ENCODE measurements around the gene RHBDL3.
A peak's percentile ranks its signal among the peaks of the same experiment; 100 is the strongest.
"Not testable (repeated sequence)": the region's sequence is repeated elsewhere in the genome, so short reads cannot be mapped to it uniquely, and the experiment has no call there.

RHBDL3 gene

DNA sequence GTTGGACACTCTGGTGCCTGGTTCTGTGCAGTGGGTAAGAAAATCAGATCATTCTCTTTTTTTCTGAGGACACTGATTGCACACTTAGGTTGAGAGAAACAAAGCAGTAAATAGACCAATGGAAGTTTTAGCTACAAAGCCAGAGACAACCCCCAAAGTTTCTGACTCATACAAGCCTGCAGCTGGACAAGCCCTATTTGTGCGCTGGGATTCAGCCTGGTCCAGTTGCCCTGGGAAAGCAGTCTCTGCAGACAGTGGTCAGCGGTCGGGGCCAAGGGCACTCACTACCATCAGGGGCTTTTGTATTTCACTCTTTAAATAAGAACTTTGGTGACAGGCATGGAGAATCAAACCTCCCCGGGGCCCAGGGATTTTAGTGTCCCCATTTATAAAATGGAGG is 6.0 kb upstream of the RHBDL3 start:
- no peak overlapping the region for H3K27ac Mint-ChIP-seq
- peaks cover 62% of the 10 kb centered on the region for H3K27me3 Mint-ChIP-seq (ENCODE audit: low read depth)

DNA sequence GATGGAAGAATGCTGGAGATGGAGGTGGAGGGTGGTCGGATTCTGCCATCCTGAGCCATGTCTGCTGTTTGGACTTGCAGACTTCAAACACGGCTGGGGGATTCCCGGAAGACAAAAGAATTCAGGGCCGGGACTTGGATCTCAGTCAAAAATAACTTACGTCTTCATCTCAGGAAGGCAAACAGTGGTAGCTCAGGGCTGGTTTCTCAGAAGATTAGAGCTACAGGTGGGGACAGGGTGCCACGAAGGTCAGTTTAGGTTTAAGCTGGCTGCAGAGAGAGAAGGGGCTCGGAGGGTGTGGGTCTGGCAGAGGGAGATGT is 4.3 kb upstream of the RHBDL3 start:
- no peak overlapping the region for H3K27ac Mint-ChIP-seq
- no peak overlapping the region for H3K4me3 Mint-ChIP-seq
- peaks cover 70% of the 10 kb centered on the region for H3K27me3 Mint-ChIP-seq (ENCODE audit: low read depth)
- peaks cover 6% of the 10 kb centered on the region for H3K4me1 Mint-ChIP-seq (ENCODE audit: low read depth)
- H3K9me3 Mint-ChIP-seq: no peaks in the 10 kb centered on the region
- no peaks in the 10 kb centered on the region for H3K36me3 Mint-ChIP-seq (ENCODE audit: low read depth)

More for the DNA sequence above, 6.0 kb upstream of the RHBDL3 start:
- Mint-ChIP-seq H3K9me3 (no peaks in the 10 kb centered on the region), H3K36me3 (ENCODE audit: low read depth) (no peaks in the 10 kb centered on the region), H3K4me3 (no peak overlapping the region), H3K4me1 (ENCODE audit: low read depth) (peaks cover under 1% of the 10 kb centered on the region)

DNA sequence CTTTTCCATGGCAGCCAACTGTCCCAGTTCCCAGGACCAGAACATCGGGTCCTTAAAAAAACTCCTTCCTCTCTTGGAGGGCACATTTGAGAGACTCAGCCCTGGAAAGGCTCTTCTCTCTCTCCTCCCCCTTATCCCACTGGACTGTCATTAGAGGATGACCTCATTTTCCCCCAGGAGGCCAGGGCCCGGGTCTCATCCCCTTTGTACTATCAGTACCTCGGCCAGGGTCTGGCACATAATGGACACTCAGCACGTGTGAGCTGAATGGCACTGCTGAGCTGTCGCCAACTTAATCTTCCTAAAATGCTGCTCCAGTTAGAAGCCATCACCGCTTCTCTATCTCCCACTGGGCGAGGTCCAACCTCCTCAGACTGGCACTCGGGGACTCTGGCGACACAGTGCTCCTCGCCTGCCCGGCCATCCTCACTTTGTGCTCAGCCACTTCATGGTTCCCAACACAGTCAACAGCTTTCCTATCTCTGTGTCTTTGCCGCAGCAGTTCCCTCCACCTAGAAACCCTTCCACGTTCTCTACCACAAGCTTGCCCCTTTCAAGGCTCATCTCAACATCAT is 3.6 kb upstream of the RHBDL3 start:
- Mint-ChIP-seq H3K36me3 (ENCODE audit: low read depth) (no peaks in the 10 kb centered on the region), H3K27me3 (ENCODE audit: low read depth) (peaks cover 74% of the 10 kb centered on the region), H3K4me3 (no peak overlapping the region), H3K27ac (no peak overlapping the region), H3K4me1 (ENCODE audit: low read depth) (peaks cover 8% of the 10 kb centered on the region), H3K9me3 (no peaks in the 10 kb centered on the region)

DNA sequence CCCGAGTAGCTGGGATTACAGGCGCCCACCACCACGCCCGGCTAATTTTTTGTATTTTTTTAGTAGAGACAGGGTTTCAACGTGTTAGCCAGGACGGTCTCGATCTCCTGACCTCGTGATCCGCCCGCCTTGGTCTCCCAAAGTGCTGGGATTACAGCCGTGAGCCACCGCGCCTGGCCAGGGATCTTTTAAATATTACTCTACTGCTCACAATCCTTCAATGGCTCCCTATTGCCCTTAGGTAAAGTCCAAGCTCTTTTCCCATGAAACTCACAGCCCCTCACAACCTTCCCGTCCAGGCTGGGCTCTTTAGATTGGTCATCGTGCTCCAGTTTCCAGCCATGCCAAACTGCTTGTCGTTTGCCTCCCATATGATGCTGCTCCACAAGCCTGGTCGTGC is 2.1 kb upstream of the RHBDL3 start:
- Mint-ChIP-seq H3K27me3 (ENCODE audit: low read depth) (peaks cover 82% of the 10 kb centered on the region), H3K4me1 (ENCODE audit: low read depth) (peaks cover 15% of the 10 kb centered on the region)
- H3K36me3 Mint-ChIP-seq (ENCODE audit: low read depth); H3K9me3 Mint-ChIP-seq; H3K4me3 Mint-ChIP-seq; H3K27ac Mint-ChIP-seq: not testable (repeated sequence)

DNA sequence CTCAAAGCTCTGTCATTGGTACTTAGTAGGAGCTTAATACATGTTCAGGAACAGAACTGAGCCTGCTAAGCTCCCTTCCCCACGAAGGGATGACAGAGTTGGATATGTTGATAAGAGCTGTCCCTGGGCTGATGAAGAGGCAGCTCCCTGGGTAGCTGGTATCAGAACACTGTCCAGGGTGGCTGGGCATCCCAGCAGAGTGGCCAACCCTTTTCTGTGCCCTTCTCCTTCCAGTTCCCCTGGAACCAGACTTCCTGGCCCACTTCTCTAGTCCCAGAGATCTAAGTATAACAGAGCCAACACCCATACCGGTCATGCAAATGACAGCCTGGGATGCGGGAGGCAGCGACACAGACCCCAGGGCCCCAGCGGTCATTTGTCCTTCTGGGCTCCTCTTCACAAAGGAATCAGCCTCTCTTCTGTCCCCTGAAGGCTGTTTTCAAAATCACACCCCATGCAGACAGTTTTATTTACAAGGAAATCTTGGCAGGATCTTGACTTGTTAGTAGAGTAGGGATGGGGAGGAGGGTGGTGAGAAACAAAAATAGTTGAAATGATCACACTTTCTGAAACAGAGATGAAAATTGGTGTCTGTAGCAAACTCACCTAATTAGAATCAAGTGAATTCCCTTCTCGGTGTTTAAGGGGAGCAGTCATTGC is 1.4 kb upstream of the RHBDL3 start:
- H3K27ac Mint-ChIP-seq: no peak overlapping the region
- H3K4me1 Mint-ChIP-seq (ENCODE audit: low read depth): peaks cover 15% of the 10 kb centered on the region
- peaks cover 2% of the 10 kb centered on the region for H3K36me3 Mint-ChIP-seq (ENCODE audit: low read depth)
- H3K4me3 Mint-ChIP-seq: peak overlapping the region; percentile 71
- H3K9me3 Mint-ChIP-seq: no peaks in the 10 kb centered on the region
- H3K27me3 Mint-ChIP-seq (ENCODE audit: low read depth): peaks cover 84% of the 10 kb centered on the region

DNA sequence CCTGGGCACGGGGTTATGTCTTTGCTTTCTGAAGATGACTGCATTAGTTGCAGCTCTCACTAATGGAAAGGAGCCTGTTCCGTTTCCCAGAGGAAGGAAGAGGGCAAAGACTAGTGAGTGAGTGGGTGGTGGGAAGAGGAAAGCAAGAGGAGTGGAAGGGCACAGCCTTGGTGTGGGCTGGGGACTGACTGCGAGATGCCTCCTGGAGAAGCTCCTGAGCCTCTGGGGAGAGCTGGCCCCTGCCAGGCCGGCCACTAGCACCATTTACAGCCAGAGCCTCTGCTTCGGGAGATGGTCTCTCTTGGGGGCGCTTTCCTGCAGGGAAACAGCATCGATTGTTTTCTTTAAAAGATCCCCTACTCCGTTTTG is 825 bp upstream of the RHBDL3 start:
- H3K27ac Mint-ChIP-seq: no peak overlapping the region

DNA sequence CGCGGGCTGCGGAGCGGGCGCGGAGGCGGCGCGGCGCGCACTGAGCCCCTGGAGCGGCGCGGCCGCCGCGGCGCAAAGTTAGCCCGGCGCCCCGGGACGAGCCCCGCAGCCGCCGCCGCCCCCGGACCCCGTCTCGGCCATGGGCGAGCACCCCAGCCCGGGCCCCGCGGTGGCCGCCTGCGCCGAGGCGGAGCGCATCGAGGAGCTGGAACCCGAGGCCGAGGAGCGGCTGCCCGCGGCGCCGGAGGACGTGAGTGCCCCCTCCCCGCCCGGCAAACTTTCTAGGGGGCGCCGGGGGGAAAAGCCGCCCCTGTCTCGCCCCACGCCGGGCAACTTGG is 388 bp downstream of the RHBDL3 start:
- Mint-ChIP-seq H3K27me3 (ENCODE audit: low read depth) (peaks cover 87% of the 10 kb centered on the region), H3K9me3 (no peaks in the 10 kb centered on the region), H3K4me1 (ENCODE audit: low read depth) (peaks cover 15% of the 10 kb centered on the region), H3K4me3 (no peak overlapping the region), H3K36me3 (ENCODE audit: low read depth) (peaks cover 2% of the 10 kb centered on the region), H3K27ac (no peak overlapping the region)

More for the DNA sequence above, 825 bp upstream of the RHBDL3 start:
- Mint-ChIP-seq H3K36me3 (ENCODE audit: low read depth) (peaks cover 2% of the 10 kb centered on the region), H3K27me3 (ENCODE audit: low read depth) (peaks cover 84% of the 10 kb centered on the region), H3K4me3 (peak overlapping the region; percentile 71), H3K4me1 (ENCODE audit: low read depth) (peaks cover 15% of the 10 kb centered on the region), H3K9me3 (no peaks in the 10 kb centered on the region)

DNA sequence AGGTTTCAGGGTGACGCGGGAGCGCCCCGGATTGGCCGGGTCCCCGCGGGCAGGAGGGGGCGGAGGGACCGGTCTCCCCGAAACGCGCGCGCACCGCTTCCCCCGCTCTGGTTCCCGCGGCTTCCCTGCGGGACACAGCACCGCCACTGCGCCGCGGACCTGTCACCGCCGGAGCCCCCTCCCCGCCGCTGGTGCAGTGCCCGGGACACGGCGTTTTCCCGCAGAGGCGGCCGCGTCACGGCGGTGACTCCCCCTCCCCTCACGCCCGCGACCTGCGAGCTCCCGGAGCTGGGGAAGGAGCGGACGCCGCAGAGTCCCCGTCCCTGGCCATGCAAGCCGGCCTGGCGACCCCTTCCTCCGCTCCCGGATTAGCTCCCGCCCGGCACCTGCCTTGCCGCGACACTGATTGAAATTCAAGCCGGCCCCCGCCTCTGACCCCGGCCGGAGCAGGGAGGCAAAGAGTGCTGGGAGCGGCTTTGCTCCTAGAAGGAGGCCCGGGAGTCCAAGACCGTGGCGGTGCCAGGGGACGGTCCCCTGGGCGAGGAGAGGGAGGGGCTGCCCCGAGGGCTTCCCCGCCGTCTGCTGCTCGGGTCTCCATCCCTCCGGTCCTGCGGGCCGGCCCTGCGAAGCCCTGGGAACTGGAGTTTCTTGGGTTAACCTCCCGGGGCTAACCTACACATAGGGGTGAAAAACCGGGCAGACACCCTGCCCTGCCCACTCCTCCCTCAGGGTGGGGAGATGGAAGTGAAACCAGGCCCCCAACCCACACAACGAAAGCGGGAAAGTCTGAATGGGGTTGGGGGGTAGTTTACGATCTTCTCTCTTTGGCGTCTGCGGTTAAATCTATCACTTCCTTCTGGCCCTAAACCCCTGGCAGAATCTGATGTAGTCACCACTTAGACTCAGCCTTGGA is 1.0 kb downstream of the RHBDL3 start:
- peaks cover 15% of the 10 kb centered on the region for H3K4me1 Mint-ChIP-seq (ENCODE audit: low read depth)
- H3K36me3 Mint-ChIP-seq (ENCODE audit: low read depth): peaks cover 2% of the 10 kb centered on the region
- peaks cover 87% of the 10 kb centered on the region for H3K27me3 Mint-ChIP-seq (ENCODE audit: low read depth)
- H3K27ac Mint-ChIP-seq: no peak overlapping the region
- H3K4me3 Mint-ChIP-seq: peak overlapping the region; percentile 78
- H3K9me3 Mint-ChIP-seq: no peaks in the 10 kb centered on the region

DNA sequence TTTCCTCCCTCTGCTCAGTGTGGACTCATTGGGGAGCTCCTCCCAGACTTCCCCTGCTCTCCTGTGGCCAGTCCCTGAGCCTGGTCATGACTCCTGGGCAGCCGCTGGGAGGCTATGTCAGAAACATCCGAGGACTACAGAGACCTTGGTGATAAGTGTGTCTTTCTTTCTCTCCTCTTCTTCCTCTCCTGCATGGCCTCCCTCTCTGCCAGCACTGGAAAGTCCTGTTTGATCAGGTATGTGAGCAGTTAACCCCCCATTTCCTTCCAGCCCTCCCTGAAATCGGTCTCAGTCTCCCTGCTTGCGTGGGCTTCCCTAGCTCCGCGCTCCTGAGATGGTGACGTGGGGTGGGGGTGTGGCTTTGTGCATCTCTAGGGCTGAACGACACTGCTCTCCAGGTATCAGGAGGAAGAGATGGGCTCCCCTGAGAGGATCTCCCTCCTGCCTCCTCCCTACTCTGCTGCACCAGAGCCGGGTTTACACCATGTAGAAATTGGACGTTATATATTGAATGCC is 2.1 kb downstream of the RHBDL3 start:
- Mint-ChIP-seq H3K36me3 (ENCODE audit: low read depth) (peaks cover 2% of the 10 kb centered on the region), H3K4me3 (peak overlapping the region; percentile 84), H3K9me3 (no peaks in the 10 kb centered on the region), H3K27ac (no peak overlapping the region), H3K4me1 (ENCODE audit: low read depth) (peaks cover 15% of the 10 kb centered on the region), H3K27me3 (ENCODE audit: low read depth) (peaks cover 87% of the 10 kb centered on the region)

DNA sequence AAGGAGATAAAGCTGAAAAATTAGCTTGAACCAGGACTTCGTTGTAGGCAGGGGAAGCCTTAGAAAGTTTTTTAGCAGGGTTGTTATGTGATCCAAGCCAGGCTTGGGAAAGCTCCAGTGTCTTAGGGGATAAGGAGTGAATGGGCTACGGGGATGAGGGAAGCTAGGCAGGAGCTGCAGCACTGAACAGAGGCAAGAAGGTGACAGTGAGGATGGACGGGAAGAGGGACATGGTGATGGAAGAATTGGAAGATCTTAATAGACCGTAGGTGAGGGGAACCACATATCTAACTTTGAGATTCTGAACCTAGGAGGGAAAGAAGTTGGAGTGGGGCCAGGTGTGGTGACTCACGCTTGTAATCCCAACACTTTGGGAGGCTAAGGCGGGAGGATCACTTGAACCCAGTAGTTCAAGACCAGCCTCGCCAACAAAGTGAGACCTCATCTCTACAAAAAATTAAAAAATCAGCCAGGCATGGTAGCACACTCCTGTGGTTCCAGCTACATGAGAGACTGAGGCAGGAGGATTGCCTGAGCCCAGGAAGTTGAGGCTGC is 3.2 kb downstream of the RHBDL3 start:
- H3K9me3 Mint-ChIP-seq: no peaks in the 10 kb centered on the region
- H3K27me3 Mint-ChIP-seq (ENCODE audit: low read depth): peaks cover 77% of the 10 kb centered on the region
- H3K4me1 Mint-ChIP-seq (ENCODE audit: low read depth): peaks cover 15% of the 10 kb centered on the region
- H3K27ac Mint-ChIP-seq: no peak overlapping the region
- H3K4me3 Mint-ChIP-seq: no peak overlapping the region
- H3K36me3 Mint-ChIP-seq (ENCODE audit: low read depth): peaks cover 2% of the 10 kb centered on the region

DNA sequence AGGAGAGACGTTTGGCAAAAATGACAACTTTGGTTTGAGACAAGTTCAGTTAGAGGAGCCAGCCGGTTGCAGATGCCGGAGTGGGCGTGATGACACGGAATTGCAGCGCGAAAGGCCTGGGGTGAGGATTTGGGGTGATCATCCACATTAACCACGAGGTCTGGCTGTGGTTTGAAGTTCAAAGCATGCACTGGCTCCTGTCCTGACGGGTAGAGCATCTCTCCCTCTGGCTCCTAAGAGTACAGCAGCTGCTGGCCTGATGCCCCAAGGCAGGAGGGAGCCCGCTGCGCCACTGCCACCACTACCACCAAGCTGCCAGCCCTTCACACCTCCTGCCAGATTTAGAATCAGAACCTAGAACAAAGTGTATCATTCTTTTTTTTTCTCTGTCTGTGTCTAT is 3.7 kb downstream of the RHBDL3 start:
- H3K9me3 Mint-ChIP-seq: no peaks in the 10 kb centered on the region
- no peak overlapping the region for H3K4me3 Mint-ChIP-seq
- H3K27me3 Mint-ChIP-seq (ENCODE audit: low read depth): peaks cover 72% of the 10 kb centered on the region
- H3K36me3 Mint-ChIP-seq (ENCODE audit: low read depth): peaks cover 2% of the 10 kb centered on the region
- H3K4me1 Mint-ChIP-seq (ENCODE audit: low read depth): peaks cover 15% of the 10 kb centered on the region
- H3K27ac Mint-ChIP-seq: no peak overlapping the region

DNA sequence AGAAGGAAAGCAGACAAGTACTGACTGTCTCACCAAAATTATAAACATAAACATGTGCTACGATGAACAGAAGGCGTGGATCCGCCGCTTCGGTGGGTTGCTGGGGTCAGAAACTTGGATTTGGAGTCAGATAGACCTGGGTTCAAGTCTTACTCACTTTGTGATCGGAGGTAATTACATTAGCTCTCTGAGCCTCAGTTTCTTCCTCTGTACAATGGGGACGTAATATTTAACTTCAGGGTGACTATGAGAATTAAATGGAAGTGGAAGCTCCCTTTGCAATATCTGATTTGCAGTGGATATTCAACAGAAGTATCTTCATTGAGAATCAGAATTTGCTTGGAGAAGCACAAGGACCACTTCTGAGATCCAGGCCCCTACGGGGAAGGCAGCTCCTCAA is 6.2 kb downstream of the RHBDL3 start:
- Mint-ChIP-seq H3K36me3 (ENCODE audit: low read depth) (peaks cover 2% of the 10 kb centered on the region), H3K27ac (no peak overlapping the region), H3K9me3 (no peaks in the 10 kb centered on the region), H3K27me3 (ENCODE audit: low read depth) (peaks cover 63% of the 10 kb centered on the region), H3K4me1 (ENCODE audit: low read depth) (peaks cover 9% of the 10 kb centered on the region), H3K4me3 (no peak overlapping the region)

DNA sequence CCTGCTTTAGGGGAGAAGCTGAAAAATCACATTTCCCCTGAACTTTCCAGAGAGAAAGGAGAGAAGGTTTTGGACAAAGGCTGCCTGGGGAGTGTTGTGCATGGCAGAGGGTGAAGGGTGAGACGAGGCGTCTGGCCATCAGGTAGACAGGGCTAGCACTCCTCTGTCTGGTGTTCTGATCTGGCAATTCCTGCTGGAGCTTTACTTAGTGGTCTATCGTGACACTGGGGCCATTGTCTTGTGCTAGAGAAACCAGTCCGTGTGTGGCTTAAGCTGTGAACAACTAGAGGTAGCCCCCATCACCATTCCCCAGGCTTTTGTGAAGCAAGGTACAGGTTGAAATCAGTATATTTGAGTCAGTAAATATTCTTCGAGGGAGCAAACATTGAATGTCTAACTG is 8.5 kb downstream of the RHBDL3 start:
- H3K9me3 Mint-ChIP-seq: no peaks in the 10 kb centered on the region
- peaks cover 40% of the 10 kb centered on the region for H3K27me3 Mint-ChIP-seq (ENCODE audit: low read depth)
- no peak overlapping the region for H3K4me3 Mint-ChIP-seq

DNA sequence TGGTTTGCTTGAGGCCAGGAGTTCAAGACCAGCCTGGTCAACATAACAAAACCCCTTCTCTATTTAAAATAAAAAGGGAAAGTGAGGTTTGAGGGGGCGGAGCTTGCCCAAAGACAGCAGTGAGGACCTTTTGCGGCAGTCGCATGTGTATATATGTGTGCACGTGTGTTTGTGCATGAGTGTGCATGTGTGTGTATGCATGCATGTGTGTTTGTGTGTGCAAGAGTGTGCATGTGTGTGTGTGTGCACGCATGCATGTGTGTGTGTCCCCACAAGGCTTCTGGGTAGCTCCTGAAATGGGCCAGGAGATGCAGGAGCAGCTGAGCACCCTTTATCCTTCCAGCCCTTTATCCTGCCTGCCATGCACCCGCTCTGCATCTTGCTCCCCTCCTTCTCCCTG is 9.0 kb downstream of the RHBDL3 start:
- H3K9me3 Mint-ChIP-seq: no peaks in the 10 kb centered on the region
- H3K27ac Mint-ChIP-seq: no peak overlapping the region
- no peaks in the 10 kb centered on the region for H3K36me3 Mint-ChIP-seq (ENCODE audit: low read depth)
- H3K4me3 Mint-ChIP-seq: no peak overlapping the region
- no peaks in the 10 kb centered on the region for H3K4me1 Mint-ChIP-seq (ENCODE audit: low read depth)
- peaks cover 35% of the 10 kb centered on the region for H3K27me3 Mint-ChIP-seq (ENCODE audit: low read depth)

More for the DNA sequence above, 8.5 kb downstream of the RHBDL3 start:
- no peak overlapping the region for H3K27ac Mint-ChIP-seq
- no peaks in the 10 kb centered on the region for H3K36me3 Mint-ChIP-seq (ENCODE audit: low read depth)
- no peaks in the 10 kb centered on the region for H3K4me1 Mint-ChIP-seq (ENCODE audit: low read depth)
